ENCODE measurements around the gene SYVN1.

SYVN1 gene

DNA sequence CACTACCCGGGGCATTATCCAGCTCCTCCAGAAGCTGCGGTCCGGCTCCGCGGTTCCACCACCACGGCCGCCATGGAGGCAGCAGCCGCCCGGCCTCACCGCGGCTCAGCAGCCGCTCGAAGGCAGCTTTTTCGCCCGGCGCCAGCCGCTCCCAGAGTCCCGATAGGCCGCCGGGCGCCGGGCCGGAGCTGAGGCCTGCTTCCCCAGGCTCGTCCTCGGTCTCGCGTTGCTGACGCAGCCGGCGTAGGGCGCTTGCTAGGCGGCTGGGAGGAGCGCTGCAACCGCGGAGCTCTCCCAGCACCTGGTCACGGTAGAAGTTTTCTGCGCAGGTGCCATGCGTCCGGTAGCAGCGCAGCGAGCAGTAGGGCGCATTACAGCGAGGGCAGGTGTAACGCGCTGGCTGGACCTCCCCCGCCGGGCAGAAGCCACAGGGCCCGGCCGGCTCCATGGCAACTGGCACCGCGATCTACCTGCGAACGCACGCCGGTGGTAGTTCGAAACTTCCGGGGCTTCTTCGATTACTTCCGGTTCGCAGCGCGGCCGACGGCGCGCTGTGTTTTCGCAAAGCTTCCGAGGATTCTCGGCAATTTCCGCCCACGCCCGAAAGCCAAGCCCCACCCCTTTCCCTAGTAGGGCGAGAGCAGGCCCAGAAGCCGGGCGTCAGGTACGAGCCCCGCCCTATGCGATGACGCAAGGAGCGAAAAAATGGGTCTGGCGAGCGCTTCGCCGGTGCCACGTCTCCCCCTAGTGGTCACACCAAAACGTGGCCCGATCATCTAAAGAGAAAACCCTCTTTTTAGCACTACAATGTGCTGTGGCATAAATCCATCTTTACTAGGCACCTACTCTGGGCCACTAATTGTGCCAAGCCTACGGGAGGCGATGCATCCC, 16.9 kb downstream of the SYVN1 start, which contains the start of gene ZNHIT2:
TSS of gene ZNHIT2 (minus strand) at position 496 of the 891 bp plus-strand sequence. CDS start at position 448, 48 bp downstream.
- peak within 1 kb of the TSS; percentile 80 for H3K4me2 ChIP-seq (ENCODE audit: low read length)
- peak within 1 kb of the TSS; percentile 85 for H3K27ac ChIP-seq (ENCODE audit: low read depth, low read length, poor library complexity, severe bottlenecking)
- H3K36me3 ChIP-seq (ENCODE audit: insufficient read depth, low read length) = peaks cover 70% of the 10 kb centered on the region
- H3K27me3 ChIP-seq (ENCODE audit: insufficient read depth, low read length) = no peaks in the 10 kb centered on the region
- H3K9ac ChIP-seq (ENCODE audit: low read length) = peak within 1 kb of the TSS; percentile 92
- H3F3A ChIP-seq (ENCODE audit: insufficient read depth, low read length) = 0 out of 2 replicates have a peak, but pooled peaks cover 5% of the 10 kb centered on the region
- H2AFZ ChIP-seq (ENCODE audit: low read length) = no peak within 1 kb of the TSS
- peaks cover 13% of the 10 kb centered on the region; the same call in 1 of the 2 replicates for H3K79me2 ChIP-seq (ENCODE audit: insufficient read depth, low read length)
- H3K4me3 ChIP-seq (ENCODE audit: low read depth, low read length, poor library complexity, severe bottlenecking) = peak within 1 kb of the TSS; percentile 70
- H3K9me3 ChIP-seq (ENCODE audit: low read length) = no peaks in the 10 kb centered on the region
- H4K20me1 ChIP-seq (ENCODE audit: insufficient read depth, low read length) = no peaks in the 10 kb centered on the region
- no peaks in the 10 kb centered on the region for H3K9me2 ChIP-seq (ENCODE audit: low read depth, low read length)
- peaks cover 61% of the 10 kb centered on the region for H3K4me1 ChIP-seq (ENCODE audit: insufficient read depth, low read length, severe bottlenecking)
- TF ChIP-seq EZH2 (IDR thresholded peaks at IDR 0.05; ENCODE audit: borderline replicate concordance, low read length) = no peak
- TF ChIP-seq, protein P1, sequence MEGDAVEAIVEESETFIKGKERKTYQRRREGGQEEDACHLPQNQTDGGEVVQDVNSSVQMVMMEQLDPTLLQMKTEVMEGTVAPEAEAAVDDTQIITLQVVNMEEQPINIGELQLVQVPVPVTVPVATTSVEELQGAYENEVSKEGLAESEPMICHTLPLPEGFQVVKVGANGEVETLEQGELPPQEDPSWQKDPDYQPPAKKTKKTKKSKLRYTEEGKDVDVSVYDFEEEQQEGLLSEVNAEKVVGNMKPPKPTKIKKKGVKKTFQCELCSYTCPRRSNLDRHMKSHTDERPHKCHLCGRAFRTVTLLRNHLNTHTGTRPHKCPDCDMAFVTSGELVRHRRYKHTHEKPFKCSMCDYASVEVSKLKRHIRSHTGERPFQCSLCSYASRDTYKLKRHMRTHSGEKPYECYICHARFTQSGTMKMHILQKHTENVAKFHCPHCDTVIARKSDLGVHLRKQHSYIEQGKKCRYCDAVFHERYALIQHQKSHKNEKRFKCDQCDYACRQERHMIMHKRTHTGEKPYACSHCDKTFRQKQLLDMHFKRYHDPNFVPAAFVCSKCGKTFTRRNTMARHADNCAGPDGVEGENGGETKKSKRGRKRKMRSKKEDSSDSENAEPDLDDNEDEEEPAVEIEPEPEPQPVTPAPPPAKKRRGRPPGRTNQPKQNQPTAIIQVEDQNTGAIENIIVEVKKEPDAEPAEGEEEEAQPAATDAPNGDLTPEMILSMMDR (IDR thresholded peaks at IDR 0.05; ENCODE audit: low read length) = peak; percentile 87

DNA sequence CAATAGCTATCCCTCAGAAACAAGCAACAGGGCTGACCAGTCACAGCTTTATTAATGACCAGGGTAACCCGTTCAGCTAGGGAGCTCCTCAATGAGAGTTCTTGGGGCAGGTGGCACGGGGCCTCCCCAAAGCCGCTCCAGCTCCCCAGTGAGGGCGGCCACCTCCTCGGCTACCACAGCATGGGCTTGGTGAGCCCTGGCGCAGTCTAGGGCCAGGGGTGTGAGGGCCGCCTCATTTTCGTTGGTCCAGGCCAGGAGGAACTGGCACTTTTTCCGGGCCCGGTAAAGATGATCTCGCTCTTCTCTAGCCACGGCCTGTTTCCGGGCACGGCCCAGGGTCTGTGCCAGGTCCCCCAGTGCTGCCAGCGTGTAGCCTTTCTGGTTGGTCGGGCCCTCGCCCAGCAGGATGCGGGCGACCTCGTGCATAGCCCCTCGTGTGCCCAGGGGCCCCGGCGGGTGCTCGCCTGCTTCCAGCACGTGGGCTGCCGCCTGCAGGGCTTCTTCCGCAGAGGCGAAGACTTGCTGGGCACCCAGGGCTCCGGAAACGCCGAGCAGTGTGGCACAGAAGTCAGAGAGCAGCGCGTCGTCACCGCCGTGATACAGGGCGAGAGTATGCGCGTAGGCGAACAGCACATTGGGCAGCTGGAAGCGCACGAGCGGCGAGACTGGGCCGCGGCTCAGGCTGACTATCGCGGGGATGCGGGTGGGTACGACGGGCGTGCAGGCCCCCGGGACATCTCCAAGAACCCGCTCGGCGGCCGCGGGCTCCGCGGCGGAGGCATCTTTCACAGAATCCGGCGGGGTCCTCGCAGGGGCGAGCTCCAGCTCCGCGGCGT, 17.7 kb downstream of the SYVN1 start:
- no peaks in the 10 kb centered on the region for H4K20me1 ChIP-seq (ENCODE audit: insufficient read depth, low read length)
- H3K27me3 ChIP-seq (ENCODE audit: insufficient read depth, low read length) = no peaks in the 10 kb centered on the region
- peaks cover 11% of the 10 kb centered on the region; the same call in 1 of the 2 replicates for H3K79me2 ChIP-seq (ENCODE audit: insufficient read depth, low read length)
- H3K9me3 ChIP-seq (ENCODE audit: low read length) = no peaks in the 10 kb centered on the region
- peak overlapping the region; percentile 92 for H3K9ac ChIP-seq (ENCODE audit: low read length)
- peak overlapping the region; percentile 85 for H3K27ac ChIP-seq (ENCODE audit: low read depth, low read length, poor library complexity, severe bottlenecking)
- peak overlapping the region; percentile 70 for H3K4me3 ChIP-seq (ENCODE audit: low read depth, low read length, poor library complexity, severe bottlenecking)
- peak overlapping the region; percentile 80 for H3K4me2 ChIP-seq (ENCODE audit: low read length)
- H3K4me1 ChIP-seq (ENCODE audit: insufficient read depth, low read length, severe bottlenecking) = peaks cover 61% of the 10 kb centered on the region
- no peaks in the 10 kb centered on the region for H3K9me2 ChIP-seq (ENCODE audit: low read depth, low read length)
- peaks cover 67% of the 10 kb centered on the region for H3K36me3 ChIP-seq (ENCODE audit: insufficient read depth, low read length)
- TF ChIP-seq, protein P1 (IDR thresholded peaks at IDR 0.05; ENCODE audit: low read length) = no peak
- no peak for TF ChIP-seq EZH2 (IDR thresholded peaks at IDR 0.05; ENCODE audit: borderline replicate concordance, low read length)
- 0 out of 2 replicates have a peak, but pooled peaks cover 5% of the 10 kb centered on the region for H3F3A ChIP-seq (ENCODE audit: insufficient read depth, low read length)
- H2AFZ ChIP-seq (ENCODE audit: low read length) = no peak overlapping the region

DNA sequence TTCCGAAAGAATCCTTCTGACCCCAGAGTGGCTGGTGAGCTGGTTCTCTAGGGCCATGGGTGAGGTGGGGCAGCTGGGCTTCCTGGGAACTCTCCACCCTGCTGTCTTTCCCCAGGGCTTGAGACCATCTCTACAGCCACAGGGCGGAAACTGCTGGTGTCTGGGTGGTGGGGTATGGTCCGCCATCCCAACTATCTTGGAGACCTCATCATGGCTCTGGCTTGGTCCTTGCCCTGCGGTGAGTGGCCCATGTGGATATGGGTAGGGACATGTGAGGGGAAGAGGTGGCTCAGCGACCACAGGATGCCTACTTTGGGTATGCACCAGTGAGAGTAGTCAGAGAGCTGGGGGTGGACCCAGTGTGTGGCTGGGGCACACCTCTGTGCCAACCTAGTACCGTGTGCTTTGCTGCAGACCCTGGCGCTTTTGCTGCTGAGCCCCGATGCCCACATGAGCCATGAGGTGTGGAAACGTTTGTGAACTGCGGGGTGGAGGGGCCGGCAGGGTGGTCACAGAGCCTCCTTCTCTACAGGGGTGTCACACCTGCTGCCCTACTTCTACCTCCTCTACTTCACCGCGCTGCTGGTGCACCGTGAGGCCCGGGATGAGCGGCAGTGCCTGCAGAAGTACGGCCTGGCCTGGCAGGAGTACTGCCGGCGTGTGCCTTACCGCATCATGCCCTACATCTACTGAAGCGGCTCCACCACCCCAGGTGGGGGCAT, 18.8 kb downstream of the SYVN1 start:
- 0 out of 2 replicates have a peak, but pooled peaks cover 5% of the 10 kb centered on the region for H3F3A ChIP-seq (ENCODE audit: insufficient read depth, low read length)
- H3K4me3 ChIP-seq (ENCODE audit: low read depth, low read length, poor library complexity, severe bottlenecking) = peak overlapping the region; percentile 70
- no peak overlapping the region for H3K27ac ChIP-seq (ENCODE audit: low read depth, low read length, poor library complexity, severe bottlenecking)
- H3K9ac ChIP-seq (ENCODE audit: low read length) = no peak overlapping the region; the same call in 1 of the 2 replicates
- TF ChIP-seq EZH2 (IDR thresholded peaks at IDR 0.05; ENCODE audit: borderline replicate concordance, low read length) = no peak
- TF ChIP-seq, protein P1 (IDR thresholded peaks at IDR 0.05; ENCODE audit: low read length) = no peak
- H2AFZ ChIP-seq (ENCODE audit: low read length) = no peak overlapping the region
- no peaks in the 10 kb centered on the region for H3K9me3 ChIP-seq (ENCODE audit: low read length)
- H4K20me1 ChIP-seq (ENCODE audit: insufficient read depth, low read length) = no peaks in the 10 kb centered on the region
- peaks cover 57% of the 10 kb centered on the region for H3K36me3 ChIP-seq (ENCODE audit: insufficient read depth, low read length)
- H3K79me2 ChIP-seq (ENCODE audit: insufficient read depth, low read length) = 0 out of 2 replicates have a peak, but pooled peaks cover under 1% of the 10 kb centered on the region
- peaks cover 63% of the 10 kb centered on the region for H3K4me1 ChIP-seq (ENCODE audit: insufficient read depth, low read length, severe bottlenecking)
- no peaks in the 10 kb centered on the region for H3K9me2 ChIP-seq (ENCODE audit: low read depth, low read length)
- no peaks in the 10 kb centered on the region for H3K27me3 ChIP-seq (ENCODE audit: insufficient read depth, low read length)
- H3K4me2 ChIP-seq (ENCODE audit: low read length) = peak overlapping the region; percentile 80; the same call in 1 of the 2 replicates

Measured in OCI-LY1 (cell line).